Measurements from ENCODE around the gene CYB5R3.
"Not testable (repeated sequence)": the region's sequence is repeated elsewhere in the genome, so short reads cannot be mapped to it uniquely, and the experiment has no call there.

Gene CYB5R3

DNA sequence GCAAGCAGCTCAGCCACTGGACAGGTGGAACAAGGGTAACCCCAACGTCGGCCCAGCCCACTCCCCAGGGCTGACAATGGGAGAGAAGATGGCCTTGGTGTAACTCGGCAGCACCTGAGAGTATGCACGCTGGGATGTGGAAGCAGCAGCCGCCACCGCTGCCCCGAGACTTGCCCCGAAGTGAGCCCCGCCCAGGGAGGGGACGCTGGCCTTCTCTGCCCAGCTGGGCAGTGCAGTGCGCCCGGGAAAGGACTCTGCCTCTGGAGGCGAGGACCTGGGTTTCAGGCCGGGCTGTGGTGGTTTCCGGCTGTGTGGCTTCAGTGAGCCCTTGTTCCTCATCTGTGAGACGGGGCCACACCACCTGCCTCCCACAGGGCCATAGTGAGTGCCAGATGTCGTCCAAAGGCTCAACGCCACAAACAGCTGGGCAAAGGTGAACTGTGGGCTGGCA is 25.9 kb downstream of the CYB5R3 start:
- DNase-seq: no peak

DNA sequence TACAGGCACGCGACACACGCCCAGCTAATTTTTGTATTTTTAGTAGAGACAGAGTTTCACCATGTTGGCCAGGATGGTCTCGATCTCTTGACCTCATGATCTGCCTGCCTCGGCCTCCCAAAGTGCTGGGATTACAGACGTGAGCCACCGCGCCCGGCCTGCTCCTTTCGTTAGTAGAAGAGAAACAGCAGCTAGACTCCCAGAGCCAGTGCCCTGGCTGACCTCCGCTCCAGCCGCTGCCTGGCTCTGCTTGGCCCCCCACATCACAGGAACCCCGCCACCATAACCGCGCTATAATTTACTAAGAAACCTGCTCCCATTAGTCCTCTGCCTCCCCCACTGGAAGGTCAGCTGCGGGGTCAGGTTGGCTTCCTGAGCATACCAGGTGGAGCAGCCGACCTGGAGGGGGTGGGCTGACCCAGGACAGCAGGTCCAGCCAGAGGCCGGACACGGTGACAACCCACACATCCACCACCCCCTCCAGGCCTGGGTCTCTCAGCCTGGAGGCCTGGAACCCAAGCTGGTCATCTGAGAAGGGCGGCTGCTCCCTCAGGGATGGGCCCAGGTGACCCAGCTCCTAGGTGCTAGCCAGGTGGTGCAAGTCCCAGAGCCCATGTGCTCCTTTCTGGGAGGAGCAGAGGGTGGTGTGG is 27.0 kb downstream of the CYB5R3 start:
- no peak for DNase-seq

DNA sequence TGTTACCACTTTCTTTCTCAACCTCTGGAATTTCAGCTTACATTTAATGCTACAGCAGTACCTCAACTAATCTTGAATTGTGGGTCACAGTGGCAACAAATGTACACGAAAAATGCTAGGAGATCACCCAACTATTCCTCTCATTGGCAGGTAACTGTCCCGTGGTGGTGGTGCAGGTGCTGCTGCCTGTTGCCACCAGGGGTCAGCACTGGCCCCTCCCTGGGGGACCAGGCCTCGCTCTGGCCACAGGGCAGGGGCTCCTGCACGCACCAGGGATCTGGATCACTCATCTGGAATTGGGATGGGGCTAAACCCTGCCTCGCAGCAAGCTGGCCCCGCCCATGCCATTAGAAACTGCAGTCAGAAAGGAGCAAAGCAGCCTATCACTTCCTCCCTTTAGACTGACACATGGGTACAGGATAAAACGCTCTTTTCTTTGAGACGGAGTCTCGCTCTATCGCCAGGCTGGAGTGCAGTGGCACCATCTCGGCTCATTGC is 27.6 kb downstream of the CYB5R3 start:
- peak; percentile 45 for DNase-seq

DNA sequence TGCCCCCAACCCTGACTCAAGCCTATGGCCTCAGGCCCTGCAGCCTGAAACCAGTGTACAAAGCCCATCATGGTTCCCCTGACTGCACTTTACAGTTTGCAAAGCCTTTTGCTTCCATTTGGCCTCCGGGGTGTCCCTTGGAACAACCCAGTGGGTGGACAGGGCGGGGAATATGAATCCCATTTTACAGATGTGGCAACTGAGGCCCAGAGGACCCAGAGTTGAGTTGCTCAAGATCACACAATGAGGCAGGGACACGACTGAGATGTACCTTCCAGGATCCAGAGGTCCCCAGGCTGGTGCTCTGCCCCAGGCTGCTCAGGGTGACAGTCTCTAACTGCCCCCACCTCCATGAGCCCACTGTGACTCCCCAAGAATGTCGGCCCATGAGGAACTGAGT is 29.1 kb downstream of the CYB5R3 start:
- DNase-seq: no peak

DNA sequence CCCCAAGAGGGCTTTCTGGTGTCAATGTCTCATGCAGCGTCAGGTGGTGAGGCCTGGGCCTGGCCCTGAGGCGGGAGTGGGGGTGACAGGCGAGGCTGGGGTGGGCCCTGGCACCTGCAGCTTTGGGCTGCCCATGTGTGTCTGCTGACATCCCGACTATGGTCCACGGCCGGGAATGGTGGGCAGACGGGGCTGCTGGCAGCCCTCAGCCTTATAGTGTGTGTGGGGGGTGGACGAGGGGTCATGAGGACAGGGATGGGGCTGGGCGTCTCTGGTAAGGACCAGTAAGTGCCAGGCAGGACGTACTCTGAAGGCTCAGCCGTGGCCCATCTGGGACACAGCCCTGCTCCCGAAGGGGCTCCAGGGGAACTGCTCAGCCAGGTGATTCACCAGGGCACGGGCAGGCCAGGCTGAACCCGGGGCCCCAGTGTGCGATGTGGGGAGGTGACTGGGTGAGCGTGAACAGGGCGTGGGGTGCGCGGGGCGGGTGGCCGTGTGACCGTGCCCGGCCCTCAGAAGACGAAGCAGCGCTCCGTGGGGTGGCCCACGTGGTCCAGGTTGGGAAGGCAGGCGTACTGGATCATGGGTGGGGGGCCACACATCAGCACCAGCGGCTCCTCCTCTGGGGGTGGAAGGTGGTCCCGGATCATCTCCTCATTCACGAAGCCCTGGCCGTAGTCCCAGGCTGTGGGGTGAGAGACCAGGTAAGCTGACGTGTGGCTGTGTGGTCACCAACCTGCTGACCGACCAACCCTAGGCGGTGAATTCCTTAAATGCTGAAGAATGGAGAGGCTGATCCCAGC is 29.7 kb downstream of the CYB5R3 start:
- no peak for DNase-seq

DNA sequence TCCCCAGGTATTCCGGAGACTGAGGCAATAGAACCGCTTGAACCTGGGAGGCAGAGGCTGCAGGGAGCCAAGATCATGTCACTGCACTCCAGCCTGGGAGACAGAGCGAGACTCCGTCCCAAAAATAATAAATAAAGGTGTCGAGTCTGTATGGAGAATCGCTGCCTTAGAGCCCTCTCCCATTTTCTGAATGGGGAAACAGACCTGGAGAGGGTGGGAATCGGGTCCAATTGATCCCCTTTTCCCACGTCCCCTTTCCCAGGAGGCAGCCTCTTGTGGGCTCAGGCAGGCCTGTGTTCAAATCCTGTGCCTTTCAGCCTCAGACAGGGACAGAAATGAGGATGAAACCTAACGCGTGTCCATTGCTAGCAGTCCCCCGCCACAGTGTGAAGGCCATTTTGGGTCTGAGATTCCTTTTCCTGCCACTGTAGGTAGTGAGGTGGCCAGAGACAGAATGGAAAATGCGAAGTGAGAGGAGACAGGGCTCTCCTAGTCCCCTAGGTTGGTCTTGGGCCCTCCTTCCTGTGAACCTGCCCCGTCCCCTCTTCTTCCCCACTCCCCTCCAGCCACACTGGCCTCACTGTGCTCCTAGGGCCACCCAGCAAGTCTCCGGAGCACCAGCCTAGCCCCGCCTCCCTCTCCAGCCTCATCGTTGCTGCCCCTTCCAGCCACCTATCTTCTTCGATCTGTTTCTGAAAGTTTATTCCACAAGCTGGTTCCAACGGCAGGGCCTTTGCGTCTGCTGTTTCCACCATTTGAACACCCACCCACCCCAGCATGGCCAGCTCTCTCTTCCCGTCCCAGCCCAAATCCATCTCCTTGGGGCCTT is 31.8 kb downstream of the CYB5R3 start:
- no peak for DNase-seq

DNA sequence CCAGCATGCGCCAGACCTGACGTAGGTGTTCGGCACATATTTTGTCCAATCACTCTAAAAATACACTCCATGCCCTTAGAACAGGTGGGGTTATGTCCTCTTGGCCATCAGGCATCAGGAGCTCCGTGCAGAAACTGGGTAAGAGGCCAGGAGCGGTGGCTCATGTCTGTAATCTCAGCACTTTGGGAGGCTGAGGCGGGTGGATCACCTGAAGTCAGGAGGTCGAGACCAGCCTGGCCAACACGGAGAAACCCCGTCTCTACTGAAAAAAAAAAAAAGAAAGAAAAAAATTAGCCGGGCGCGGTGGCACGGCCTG is 33.4 kb downstream of the CYB5R3 start:
- DNase-seq: not testable (repeated sequence)

DNA sequence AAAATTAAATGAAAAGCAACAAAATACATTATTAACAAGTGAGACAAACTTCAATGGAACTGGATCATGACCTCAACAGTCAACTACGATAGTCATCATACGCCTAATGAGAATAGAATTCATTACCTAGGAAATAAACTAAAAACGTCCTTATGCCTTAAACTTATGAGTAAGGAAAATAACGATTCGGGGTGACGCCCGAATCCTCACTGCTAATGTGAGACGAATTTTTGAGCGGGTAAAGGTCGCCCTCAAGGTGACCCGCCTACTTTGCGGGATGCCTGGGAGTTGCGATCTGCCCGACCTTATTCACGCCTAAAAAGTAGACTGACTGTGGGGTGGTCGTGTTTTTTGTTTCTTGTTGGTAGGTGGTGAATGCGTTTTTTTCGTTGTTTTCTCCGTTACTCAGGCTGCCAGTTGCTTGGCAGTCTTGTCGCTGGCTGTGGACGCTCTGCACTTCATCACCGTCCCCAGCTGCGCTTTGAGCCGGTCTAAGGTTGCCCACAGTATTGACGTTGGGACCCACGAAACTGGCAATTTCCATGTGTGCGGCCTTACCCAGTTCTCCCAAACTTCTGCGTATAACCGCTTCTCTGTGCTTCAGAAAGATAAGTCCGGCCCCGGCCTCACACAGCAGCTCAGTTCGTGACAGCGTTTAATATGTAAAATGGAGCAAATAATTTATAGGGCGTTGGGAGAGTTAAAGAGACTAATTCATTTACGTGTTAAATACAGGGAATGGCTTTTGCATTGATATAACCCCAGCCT is 33.9 kb downstream of the CYB5R3 start:
- peak; percentile 69 for DNase-seq

DNA sequence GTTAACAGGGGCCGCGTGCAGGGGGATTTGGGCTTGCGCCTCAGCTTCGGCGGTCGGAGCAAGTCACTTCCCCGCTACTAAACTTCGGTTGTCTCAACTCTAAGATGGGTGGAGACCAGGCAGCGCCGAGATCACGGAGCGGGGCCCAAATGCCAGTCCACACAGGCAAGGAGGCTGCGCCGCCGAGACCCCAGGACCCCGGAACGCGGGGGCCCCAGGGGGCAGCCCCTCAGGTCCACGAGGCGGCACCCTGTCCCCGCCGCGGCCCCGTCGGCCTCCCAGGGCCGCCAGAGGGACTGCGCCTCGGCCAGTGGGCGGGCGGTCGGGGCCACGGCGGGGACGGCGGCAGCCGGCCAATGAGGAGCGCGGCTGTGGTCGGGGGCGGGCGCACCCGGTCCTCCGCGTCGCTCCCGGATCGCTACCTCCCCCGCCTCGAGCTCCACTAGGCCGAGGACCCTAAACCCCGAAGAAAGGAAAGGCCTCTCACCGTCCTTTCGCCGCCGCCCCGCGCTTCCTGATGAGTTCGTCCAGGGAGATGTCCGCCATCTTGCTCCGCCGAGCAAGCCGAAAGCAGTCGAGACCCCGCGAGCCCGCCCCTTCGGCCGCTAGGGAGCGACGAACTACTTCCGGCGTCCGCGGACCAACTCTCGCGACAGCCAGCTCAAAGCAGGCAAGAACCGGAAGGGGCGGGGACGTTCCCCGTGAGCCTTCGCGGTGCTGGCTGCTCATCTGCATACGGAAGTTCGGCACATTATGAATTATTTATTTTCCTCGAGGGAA is 34.7 kb downstream of the CYB5R3 start, which contains the start of gene POLDIP3:
TSS of gene POLDIP3 (minus strand) at position 572 of the 780 bp plus-strand sequence. CDS start at position 546, 26 bp downstream.
- peak; percentile 99 for DNase-seq

DNA sequence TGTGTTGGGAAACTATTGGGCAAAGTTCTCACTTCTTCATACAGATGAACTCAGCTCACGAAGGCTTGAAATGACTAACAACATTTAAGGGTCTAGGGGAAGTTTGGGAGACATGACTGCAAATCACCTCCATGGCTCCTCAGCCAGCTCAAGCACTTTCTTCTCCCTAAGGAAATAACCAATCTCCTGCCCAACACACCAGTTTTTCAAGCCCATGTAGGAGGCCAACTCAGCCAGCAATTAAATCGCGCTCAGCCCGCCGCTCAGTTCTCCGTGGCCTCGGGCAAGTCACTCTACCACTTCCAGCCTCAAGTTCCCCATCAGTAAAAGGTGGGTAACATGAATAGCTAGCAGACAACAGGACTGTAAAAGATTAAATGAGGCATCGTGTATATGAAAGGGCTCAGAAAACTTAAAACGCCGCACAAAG is 35.3 kb downstream of the CYB5R3 start:
- no peak for DNase-seq

DNA sequence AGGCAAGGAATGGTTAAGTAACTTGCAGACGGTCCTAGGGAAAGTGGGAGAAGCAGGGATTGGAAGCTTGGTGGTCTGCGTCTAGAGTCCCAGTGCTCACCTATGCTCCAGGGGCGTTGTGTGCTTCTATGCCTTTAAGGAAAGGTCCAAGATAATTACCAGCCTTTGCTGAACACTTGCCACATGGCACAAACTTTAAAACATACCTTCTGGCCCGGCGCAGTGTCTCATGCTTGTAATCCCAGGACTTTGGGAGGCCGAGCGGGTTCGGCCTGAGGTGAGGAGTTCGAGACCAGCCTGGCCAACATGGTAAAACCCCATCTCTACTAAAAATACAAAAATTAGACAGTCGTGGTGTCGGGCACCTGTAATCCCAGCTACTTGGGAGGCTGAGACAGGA is 36.9 kb downstream of the CYB5R3 start:
- DNase-seq: no peak

DNA sequence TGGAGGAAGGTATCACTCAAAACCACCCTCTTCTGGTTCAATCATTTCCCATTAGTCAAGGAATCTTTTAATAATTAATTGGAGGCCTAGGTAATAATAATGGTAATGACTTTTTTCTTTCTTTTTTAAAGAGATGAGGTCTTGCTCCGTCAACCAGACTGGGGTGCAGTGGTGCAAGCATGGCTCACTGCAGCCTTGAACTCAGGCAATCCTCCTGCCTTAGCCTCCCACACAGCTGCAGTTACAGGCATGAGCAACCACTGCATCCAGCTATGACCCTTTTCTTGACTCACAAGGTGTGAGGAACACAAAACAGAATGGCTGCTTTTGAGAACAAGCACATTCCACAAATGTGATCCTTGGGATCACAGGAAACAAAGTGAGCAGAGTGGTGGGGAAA is 38.1 kb downstream of the CYB5R3 start:
- no peak for DNase-seq

DNA sequence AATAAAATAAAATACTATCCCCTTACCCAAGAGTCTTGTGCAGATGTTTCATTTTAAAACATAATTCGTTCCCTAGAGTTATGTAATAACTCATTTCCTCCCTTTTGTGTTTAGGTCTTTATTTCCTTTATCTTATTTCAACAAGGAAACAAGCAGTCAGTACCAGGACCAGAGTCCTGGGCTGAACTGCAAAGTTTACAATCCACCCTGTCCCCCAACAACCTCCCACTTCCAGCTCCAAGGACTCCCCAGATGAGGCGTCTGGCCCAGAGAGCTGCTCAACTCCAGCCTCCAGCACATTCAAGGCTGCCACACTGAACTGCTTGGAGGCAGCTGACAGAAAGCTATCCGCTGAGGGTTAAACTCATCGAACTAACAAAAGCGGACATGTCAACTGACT is 39.0 kb downstream of the CYB5R3 start:
- DNase-seq: no peak

DNA sequence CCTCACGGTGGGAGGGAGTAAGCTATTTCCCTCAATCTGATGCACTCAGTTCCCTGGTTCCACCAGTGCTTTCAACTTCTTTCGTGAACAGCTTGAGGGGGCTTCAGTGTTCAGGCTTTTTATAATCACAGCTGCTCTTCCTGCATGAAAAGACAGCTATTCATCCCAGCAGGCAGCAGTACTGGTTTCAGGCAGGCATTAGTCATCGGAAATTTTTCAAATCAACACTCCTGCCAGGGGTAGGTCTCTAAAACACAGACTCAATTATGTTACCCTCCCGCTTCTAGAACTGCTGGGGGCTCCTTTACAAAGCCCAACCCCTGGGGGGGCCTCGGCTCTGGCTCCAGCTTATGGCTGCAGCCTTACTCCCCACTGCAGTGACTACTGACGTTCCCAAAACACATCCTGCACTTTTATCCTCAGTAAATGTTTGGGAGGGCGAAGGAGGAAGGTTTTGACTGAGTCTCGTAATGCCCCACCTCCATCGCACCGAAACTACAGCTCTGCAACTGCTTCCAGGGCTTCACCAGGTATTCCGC is 40.3 kb downstream of the CYB5R3 start:
- no peak for DNase-seq

DNA sequence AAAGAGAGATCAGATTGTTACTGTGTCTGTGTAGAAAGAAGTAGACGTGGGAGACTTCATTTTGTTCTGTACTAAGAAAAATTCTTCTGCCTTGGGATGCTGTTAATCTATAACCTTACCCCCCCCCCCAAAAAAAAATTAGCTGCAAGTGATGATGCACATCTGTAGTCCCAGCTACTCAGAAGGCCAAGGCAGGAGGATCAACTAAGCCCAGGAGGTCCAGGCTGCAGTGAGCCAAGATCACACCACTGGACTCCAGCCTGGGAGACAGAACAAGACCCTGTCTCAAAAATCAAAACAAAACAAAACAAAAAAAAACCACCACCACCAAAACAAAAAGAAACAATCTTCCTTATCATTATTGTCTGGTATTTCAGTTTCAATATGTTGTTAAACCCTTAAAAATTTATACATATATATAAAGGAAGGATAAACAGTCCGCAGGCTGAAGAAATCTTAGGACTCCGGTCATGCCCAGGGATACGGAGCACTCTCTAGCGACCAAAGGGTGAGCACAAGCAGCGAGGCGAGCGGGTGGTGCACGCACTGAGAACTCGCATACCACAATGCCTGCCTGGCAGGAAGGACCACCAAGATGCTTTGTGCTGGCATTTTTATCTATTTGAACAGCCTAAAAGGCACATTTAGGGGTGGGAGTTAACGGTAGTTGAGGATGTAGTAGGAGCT is 40.9 kb downstream of the CYB5R3 start:
- DNase-seq: no peak

DNA sequence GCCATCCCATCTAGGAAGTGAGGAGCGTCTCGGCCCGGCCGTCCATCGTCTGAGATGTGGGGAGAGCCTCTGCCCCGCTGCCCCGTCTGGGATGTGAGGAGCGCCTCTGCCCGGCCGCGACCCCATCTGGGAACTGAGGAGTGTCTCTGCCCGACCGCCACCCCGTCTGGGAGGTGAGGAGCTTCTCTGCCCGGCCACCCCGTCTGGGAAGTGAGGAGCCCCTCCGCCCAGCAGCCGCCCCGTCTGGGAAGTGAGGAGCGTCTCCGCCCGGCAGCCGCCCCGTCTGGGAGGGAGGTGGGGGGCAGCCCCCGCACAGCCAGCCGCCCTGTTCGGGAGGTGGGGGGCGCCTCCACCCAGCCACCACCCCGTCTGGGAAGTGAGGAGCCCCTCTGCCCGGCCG is 41.6 kb downstream of the CYB5R3 start:
- not testable (repeated sequence) for DNase-seq

DNA sequence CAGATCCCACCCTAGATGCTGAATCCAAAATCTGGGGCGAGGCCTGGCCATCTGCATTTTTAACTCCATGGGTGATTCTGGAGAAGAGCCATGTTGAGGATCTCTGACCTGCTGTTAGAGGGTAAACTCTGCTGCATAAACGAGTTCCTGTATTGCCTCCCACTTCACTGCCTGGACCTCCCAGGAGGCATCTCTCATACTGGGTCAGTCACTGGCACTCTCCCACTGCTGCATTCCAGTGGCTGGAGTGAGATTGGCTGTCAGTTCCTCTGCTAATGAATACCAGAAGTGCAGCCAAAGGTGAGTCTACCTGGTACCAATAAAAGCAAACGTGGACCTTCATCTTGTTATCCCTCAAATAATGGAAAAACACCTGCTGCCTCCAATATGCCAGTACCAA is 44.8 kb downstream of the CYB5R3 start:
- DNase-seq: no peak

DNA sequence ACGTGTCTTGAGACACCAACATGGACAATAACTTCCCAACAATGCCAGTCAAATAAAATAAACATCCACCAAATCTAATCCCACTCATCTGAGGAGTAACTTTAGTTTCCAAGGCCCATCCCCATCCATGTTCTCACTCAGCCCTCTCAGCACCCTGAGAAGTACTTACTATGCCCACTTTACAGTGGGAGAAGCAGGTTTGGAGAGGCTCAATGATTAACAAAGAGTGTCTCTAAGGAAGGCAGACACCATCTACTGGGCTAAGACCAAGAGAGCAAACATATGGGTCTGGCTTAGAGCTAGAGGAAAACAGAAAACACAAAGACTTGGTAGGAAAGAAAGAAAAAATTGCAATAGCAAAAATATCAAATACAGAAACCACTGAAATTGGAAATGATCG is 45.8 kb downstream of the CYB5R3 start:
- no peak for DNase-seq

DNA sequence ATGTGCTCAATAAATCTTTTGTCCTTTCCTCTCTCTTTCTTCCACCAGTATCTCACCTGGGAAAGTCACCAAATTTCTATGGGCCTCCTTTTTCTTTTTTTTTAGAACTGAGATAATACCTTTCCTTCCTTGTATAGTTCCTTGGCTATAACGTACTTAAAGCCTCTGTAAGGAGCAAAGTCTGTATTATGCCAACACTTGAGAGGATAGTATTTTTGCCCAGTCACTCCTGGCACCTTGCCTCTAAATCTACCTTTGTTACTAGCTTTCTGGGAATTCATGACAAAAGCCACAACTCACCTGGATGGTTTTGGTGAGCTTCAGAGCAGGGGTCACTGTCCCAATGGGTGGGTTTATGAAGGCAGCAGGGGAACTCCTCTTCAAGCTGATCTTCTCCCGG is 46.7 kb downstream of the CYB5R3 start:
- DNase-seq: no peak

DNA sequence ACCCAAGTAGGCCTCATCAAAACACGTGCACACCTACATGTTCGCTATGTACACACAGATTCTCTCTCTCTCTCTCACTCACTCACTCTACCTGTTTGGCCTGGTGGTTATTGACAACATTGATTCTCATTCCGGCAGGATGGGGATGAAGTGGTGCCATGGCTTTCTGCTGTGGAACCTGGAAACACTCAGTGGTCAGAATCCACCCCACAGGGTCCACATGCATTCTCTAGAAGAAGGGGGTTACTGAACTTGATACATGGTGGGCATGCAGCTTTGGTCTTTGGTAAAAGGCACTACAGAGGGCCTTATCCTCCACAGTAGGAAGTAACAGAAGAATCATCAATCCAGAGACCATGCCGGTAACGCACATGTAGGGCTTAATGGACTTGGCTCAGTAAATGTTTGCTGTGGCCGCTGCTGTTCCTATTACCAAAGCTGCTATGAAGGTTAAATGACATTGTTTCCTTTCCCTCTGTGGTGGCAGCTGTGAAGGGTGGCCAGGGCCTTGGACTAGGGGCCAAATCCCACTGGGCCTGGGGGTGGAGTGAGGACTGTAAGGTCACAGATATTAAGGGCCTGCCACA is 47.2 kb downstream of the CYB5R3 start:
- no peak for DNase-seq

All from T-helper 9 cell (primary cell).